Smooth muscle cell (in vitro differentiated cells): ENCODE results near the gene IGF1. TPM values are rescaled to one million over a fixed set of nuclear protein-coding genes. Genes with fewer than 3 reads are reported as not detected.

ENCODE experiments used
- DNase-seq: peaks from one replicate; lab custom pipeline; 2025; ENCODE audit not compliant: unreplicated experiment; lab: John Stamatoyannopoulos, UW
- H2AFZ ChIP-seq: fragments of 200-600 bp; sonication (generic); 2 replicates; pipeline ENCODE4 v1.6.0; 2016; ENCODE audit warnings: antibody characterized with exemption, low read depth, mild to moderate bottlenecking
- H3F3A ChIP-seq: fragments of 200-600 bp; sonication (generic); 2 replicates; pipeline ENCODE4 v1.6.0; 2017; ENCODE audit warnings: antibody characterized with exemption, low read depth
- H3K27ac ChIP-seq: fragments of 200-600 bp; sonication (generic); 2 replicates; pipeline ENCODE4 v1.5.1; 2016; ENCODE audit warnings: low read depth, mild to moderate bottlenecking
- H3K27me3 ChIP-seq: fragments of 200-600 bp; sonication (generic); 2 replicates; pipeline ENCODE4 v1.6.1; 2016; ENCODE audit warnings: low read depth, mild to moderate bottlenecking
- H3K36me3 ChIP-seq: fragments of 200-600 bp; sonication (generic); 2 replicates; pipeline ENCODE4 v1.5.1; 2016; ENCODE audit warnings: low read depth
- H3K4me1 ChIP-seq: fragments of 200-600 bp; sonication (generic); 2 replicates; pipeline ENCODE4 v1.5.1; 2016; ENCODE audit warnings: low read depth
- H3K4me2 ChIP-seq: fragments of 200-600 bp; sonication (generic); 2 replicates; pipeline ENCODE4 v1.6.0; 2016; ENCODE audit warnings: mild to moderate bottlenecking
- H3K4me3 ChIP-seq: fragments of 200-600 bp; sonication (generic); 2 replicates; pipeline ENCODE4 v1.5.1; 2016; ENCODE audit warnings: mild to moderate bottlenecking
- H3K79me2 ChIP-seq: fragments of 200-600 bp; sonication (generic); 2 replicates; pipeline ENCODE4 v1.6.0; 2016; ENCODE audit warnings: low read depth, mild to moderate bottlenecking
- H3K9ac ChIP-seq: fragments of 200-600 bp; sonication (generic); 2 replicates; pipeline ENCODE4 v1.6.0; 2016; ENCODE audit warnings: low read depth
- H3K9me3 ChIP-seq: fragments of 200-600 bp; sonication (generic); replicated peaks from 2 replicates; pipeline ENCODE4 v1.5.1; 2016; ENCODE audit warnings: low read depth
- H4K20me1 ChIP-seq: fragments of 200-600 bp; sonication (generic); 2 replicates; pipeline ENCODE4 v1.6.0; 2016; ENCODE audit warnings: low read depth
- WGBS: methylation state at CpG from one replicate; pipeline ENCODE4 v1.1.7; 2016; ENCODE audit warnings: low lambda C conversion rate; 5-methylcytosine and 5-hydroxymethylcytosine counted together
- polyA plus RNA-seq: library from polyadenylated mRNA; unstranded; fragments of >200 nt; fragmentation: Nextera tagmentation; extraction: Ambion mirVana; gene quantifications from 2 replicates; pipeline ENCODE4 v1.2.1, GENCODE V29; 2016
- total RNA-seq: library from RNA; depleted of rRNA; stranded (reverse); fragments of >200 nt; gene quantifications from 2 replicates; pipeline ENCODE4 v1.2.3, GENCODE V29; 2014
- TF ChIP-seq, protein P1 (sequence below): fragments of 200-600 bp; sonication (generic); IDR thresholded peaks from 2 replicates; pipeline ENCODE4 v1.5.1; 2017; ENCODE audit warnings: borderline replicate concordance, mild to moderate bottlenecking, antibody characterized with exemption; ENCODE audit not compliant: insufficient read depth, poor library complexity, severe bottlenecking

Gene IGF1
- total RNA-seq (5.3 and 8.9 TPM in 2 replicates), polyA plus RNA-seq (1.3 and 10.0 TPM in 2 replicates)

DNA sequence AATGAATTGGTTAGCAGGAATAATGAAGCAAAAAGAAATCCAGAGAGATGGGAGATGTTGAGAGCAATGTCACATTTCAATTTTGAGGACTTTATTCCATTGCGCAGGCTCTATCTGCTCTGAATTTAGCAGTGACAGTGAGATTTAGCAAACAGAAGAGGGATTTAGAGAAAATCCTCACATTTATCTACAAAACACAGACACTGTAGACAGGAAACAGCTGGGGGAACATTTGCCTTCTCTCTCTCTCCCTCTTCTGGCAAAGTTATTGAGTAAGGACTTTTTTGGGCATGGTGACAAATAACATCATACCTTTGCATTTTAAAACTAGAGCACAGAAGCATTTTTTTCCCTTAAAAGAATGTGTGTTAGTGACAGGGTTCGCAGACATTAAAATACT, at the start of gene IGF1:
Gene IGF1, minus strand, starts transcription at position 158 of the 400 bp plus-strand sequence. CDS start 182 bp downstream, outside the sequence.
- Histone ChIP-seq H2AFZ (no peak within 1 kb of the TSS), H3K27ac (peak within 1 kb of the TSS; percentile 2), H3K9ac (no peak within 1 kb of the TSS), H4K20me1 (no peaks in the 10 kb centered on the region), H3K4me1 (peaks cover 14% of the 10 kb centered on the region), H3K79me2 (no peaks in the 10 kb centered on the region), H3K9me3 (no peaks in the 10 kb centered on the region), H3K4me3 (peak within 1 kb of the TSS; percentile 29), H3K27me3 (no peaks in the 10 kb centered on the region), H3F3A (no peaks in the 10 kb centered on the region), H3K4me2 (peak within 1 kb of the TSS; percentile 48), H3K36me3 (no peaks in the 10 kb centered on the region)
- TF ChIP-seq, protein P1, sequence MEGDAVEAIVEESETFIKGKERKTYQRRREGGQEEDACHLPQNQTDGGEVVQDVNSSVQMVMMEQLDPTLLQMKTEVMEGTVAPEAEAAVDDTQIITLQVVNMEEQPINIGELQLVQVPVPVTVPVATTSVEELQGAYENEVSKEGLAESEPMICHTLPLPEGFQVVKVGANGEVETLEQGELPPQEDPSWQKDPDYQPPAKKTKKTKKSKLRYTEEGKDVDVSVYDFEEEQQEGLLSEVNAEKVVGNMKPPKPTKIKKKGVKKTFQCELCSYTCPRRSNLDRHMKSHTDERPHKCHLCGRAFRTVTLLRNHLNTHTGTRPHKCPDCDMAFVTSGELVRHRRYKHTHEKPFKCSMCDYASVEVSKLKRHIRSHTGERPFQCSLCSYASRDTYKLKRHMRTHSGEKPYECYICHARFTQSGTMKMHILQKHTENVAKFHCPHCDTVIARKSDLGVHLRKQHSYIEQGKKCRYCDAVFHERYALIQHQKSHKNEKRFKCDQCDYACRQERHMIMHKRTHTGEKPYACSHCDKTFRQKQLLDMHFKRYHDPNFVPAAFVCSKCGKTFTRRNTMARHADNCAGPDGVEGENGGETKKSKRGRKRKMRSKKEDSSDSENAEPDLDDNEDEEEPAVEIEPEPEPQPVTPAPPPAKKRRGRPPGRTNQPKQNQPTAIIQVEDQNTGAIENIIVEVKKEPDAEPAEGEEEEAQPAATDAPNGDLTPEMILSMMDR = peak; percentile 13
- DNase-seq = no peak
- WGBS = 18% methylated on average over 2 of the region's 2 CpGs

DNA sequence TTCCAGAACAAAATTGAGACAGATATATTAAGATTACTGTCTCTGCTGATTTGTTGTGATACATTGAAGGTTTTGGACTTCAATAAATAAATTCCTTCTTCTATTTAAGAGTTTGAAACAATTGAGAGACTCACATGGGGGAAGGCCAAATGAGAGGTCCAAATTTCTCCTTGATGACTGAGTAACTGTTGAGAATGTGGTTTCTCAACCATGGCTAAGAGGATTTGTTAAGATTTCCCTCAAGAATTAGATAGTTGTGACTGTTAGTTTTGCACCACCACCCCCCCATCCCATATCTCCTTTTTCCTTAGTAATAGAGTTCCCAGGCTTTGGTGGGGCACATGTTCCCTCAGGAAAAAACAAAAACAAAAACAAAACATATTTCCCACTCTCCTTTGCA, 47.7 kb upstream of the IGF1 start:
- no peaks in the 10 kb centered on the region for H3K79me2 ChIP-seq
- H3K9ac ChIP-seq = no peak overlapping the region
- no peak overlapping the region for H2AFZ ChIP-seq
- no peak for DNase-seq
- peak overlapping the region; percentile 54 for H3K4me2 ChIP-seq
- peaks cover 5% of the 10 kb centered on the region for H3K4me1 ChIP-seq
- TF ChIP-seq, protein P1 = no peak
- no peak overlapping the region for H3K4me3 ChIP-seq
- H3K27me3 ChIP-seq = no peaks in the 10 kb centered on the region
- no peaks in the 10 kb centered on the region for H4K20me1 ChIP-seq
- H3K36me3 ChIP-seq = no peaks in the 10 kb centered on the region
- peak overlapping the region; percentile 79 for H3K27ac ChIP-seq
- no peaks in the 10 kb centered on the region for H3K9me3 ChIP-seq
- H3F3A ChIP-seq = no peaks in the 10 kb centered on the region

DNA sequence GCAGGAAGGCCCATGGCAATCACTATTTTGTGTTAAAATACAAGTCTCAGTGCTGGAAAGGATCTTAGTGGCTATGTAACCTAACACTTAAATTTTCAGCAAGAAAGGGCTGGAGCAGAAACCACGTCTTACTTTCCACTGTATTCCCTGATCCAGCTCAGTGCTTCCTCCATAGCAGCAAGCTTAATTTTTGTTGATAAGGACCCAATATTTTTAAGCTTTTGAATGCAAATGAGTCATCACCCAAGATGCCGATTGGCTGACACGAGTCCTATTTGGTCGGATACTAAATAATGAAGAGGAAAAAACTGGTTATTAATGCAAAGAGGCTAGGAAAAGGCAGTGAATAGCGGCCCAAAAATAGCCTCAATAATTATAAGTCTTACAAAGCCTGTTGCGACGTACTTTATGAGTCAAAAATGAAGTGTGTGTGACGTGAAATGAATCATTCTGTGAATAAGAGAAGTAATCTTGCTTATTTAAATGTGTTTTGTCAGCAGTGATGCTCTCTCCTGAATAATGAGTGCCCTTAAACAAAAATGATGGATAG, 46.9 kb upstream of the IGF1 start:
- peak overlapping the region; percentile 79 for H3K27ac ChIP-seq
- peaks cover 5% of the 10 kb centered on the region for H3K4me1 ChIP-seq
- H2AFZ ChIP-seq = peak overlapping the region; percentile 0
- TF ChIP-seq, protein P1 = no peak
- no peaks in the 10 kb centered on the region for H3K9me3 ChIP-seq
- H3K4me3 ChIP-seq = no peak overlapping the region
- WGBS = 28% methylated on average over 8 of the region's 8 CpGs
- H3K79me2 ChIP-seq = no peaks in the 10 kb centered on the region
- no peak overlapping the region for H3K9ac ChIP-seq
- H3K27me3 ChIP-seq = no peaks in the 10 kb centered on the region
- no peaks in the 10 kb centered on the region for H4K20me1 ChIP-seq
- peak overlapping the region; percentile 54 for H3K4me2 ChIP-seq
- no peak for DNase-seq
- no peaks in the 10 kb centered on the region for H3F3A ChIP-seq
- no peaks in the 10 kb centered on the region for H3K36me3 ChIP-seq

DNA sequence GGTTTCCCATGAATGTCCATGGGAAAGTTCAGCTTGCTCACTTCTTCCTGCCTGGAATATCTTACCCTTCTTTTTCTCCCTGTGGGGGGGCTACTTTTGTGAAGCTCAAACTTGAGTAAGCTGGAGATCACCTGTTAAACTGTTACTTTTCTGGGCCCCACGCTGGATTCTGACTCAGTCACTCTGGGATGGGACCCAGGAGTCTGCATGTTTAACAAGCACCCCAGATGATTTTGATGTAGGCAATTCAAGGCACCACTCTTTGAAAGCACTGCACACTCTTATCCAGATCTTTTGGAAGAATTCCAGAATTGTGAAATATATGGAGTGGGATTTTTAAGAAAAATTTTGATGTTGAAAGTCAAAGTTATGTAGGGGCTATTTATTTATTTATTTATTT, 46.3 kb upstream of the IGF1 start:
- Histone ChIP-seq H3K4me2 (no peak overlapping the region), H3K36me3 (no peaks in the 10 kb centered on the region), H3K27me3 (no peaks in the 10 kb centered on the region), H3K4me3 (no peak overlapping the region), H3K9ac (no peak overlapping the region), H3K27ac (peak overlapping the region; percentile 79), H3K79me2 (no peaks in the 10 kb centered on the region), H3K9me3 (no peaks in the 10 kb centered on the region), H3F3A (no peaks in the 10 kb centered on the region), H2AFZ (no peak overlapping the region), H3K4me1 (peaks cover 5% of the 10 kb centered on the region), H4K20me1 (no peaks in the 10 kb centered on the region)
- WGBS = 82% methylated on average over 1 of the region's 1 CpG
- DNase-seq = no peak
- TF ChIP-seq, protein P1 = no peak
